ENCODE results near the gene ACTR6.
"Not testable (repeated sequence)": the region's sequence is repeated elsewhere in the genome, so short reads cannot be mapped to it uniquely, and the experiment has no call there.

ACTR6 gene

GRCh38 chr12:100221523-100221922 lies 20.9 kb downstream of the ACTR6 start:
- TF ChIP-seq GATA1 (IDR thresholded peaks at IDR 0.05; ENCODE audit: low read depth, low read length) (no peak), POLR2A (IDR thresholded peaks at IDR 0.05; ENCODE audit: low read length) (no peak)
- no peak for DNase-seq

- not testable (repeated sequence) for DNase-seq
These were observed 21.6 kb downstream of the ACTR6 start for GRCh38 chr12:100222173-100222572.

GRCh38 chr12:100225491-100225890 lies 24.9 kb downstream of the ACTR6 start:
- TF ChIP-seq POLR2A (IDR thresholded peaks at IDR 0.05; ENCODE audit: low read length) (no peak), GATA1 (IDR thresholded peaks at IDR 0.05; ENCODE audit: low read depth, low read length) (no peak)
- DNase-seq, result no peak

- TF ChIP-seq GATA1 (IDR thresholded peaks at IDR 0.05; ENCODE audit: low read depth, low read length) (no peak), POLR2A (IDR thresholded peaks at IDR 0.05; ENCODE audit: low read length) (no peak)
- peak; percentile 7 to 27 for DNase-seq
These were observed 28.5 kb downstream of the ACTR6 start for GRCh38 chr12:100229036-100229635.

- no peak for TF ChIP-seq POLR2A (IDR thresholded peaks at IDR 0.05; ENCODE audit: low read length)
- DNase-seq, result no peak
These were observed 29.3 kb downstream of the ACTR6 start for GRCh38 chr12:100229876-100230275.

GRCh38 chr12:100231873-100232272 lies 31.3 kb downstream of the ACTR6 start:
- DNase-seq, result not testable (repeated sequence)

GRCh38 chr12:100234166-100234565 lies 33.6 kb downstream of the ACTR6 start:
- no peak for TF ChIP-seq GATA1 (IDR thresholded peaks at IDR 0.05; ENCODE audit: low read depth, low read length)
- no peak for DNase-seq

GRCh38 chr12:100234591-100235304 lies 34.1 kb downstream of the ACTR6 start:
- TF ChIP-seq POLR2A (IDR thresholded peaks at IDR 0.05; ENCODE audit: low read length) (no peak), GATA1 (IDR thresholded peaks at IDR 0.05; ENCODE audit: low read depth, low read length) (no peak)
- peak; percentile 48 to 67 for DNase-seq

- no peak for DNase-seq
- no peak for TF ChIP-seq POLR2A (IDR thresholded peaks at IDR 0.05; ENCODE audit: low read length)
- no peak for TF ChIP-seq GATA1 (IDR thresholded peaks at IDR 0.05; ENCODE audit: low read depth, low read length)
These were observed 38.2 kb downstream of the ACTR6 start for GRCh38 chr12:100238801-100239200.

- no peak for DNase-seq
- TF ChIP-seq GATA1 (IDR thresholded peaks at IDR 0.05; ENCODE audit: low read depth, low read length), result no peak
- TF ChIP-seq POLR2A (IDR thresholded peaks at IDR 0.05; ENCODE audit: low read length), result no peak
These were observed 39.0 kb downstream of the ACTR6 start for GRCh38 chr12:100239589-100239988.

- TF ChIP-seq GATA1 (IDR thresholded peaks at IDR 0.05; ENCODE audit: low read depth, low read length), result no peak
- TF ChIP-seq POLR2A (IDR thresholded peaks at IDR 0.05; ENCODE audit: low read length), result no peak
- DNase-seq, result no peak
These were observed 42.5 kb downstream of the ACTR6 start for GRCh38 chr12:100243137-100243536.

GRCh38 chr12:100247765-100248164 lies 47.1 kb downstream of the ACTR6 start:
- no peak for DNase-seq
- TF ChIP-seq POLR2A (IDR thresholded peaks at IDR 0.05; ENCODE audit: low read length) (no peak), GATA1 (IDR thresholded peaks at IDR 0.05; ENCODE audit: low read depth, low read length) (no peak)

GRCh38 chr12:100248886-100249285 lies 48.3 kb downstream of the ACTR6 start:
- TF ChIP-seq GATA1 (IDR thresholded peaks at IDR 0.05; ENCODE audit: low read depth, low read length) (no peak), POLR2A (IDR thresholded peaks at IDR 0.05; ENCODE audit: low read length) (no peak)

GRCh38 chr12:100249941-100250340 lies 49.3 kb downstream of the ACTR6 start:
- no peak for DNase-seq

More at GRCh38 chr12:100248886-100249285, 48.3 kb downstream of the ACTR6 start:
- no peak for DNase-seq

GRCh38 chr12:100251917-100252316 lies 51.3 kb downstream of the ACTR6 start:
- DNase-seq, result no peak

More at GRCh38 chr12:100249941-100250340, 49.3 kb downstream of the ACTR6 start:
- TF ChIP-seq POLR2A (IDR thresholded peaks at IDR 0.05; ENCODE audit: low read length), result no peak
- no peak for TF ChIP-seq GATA1 (IDR thresholded peaks at IDR 0.05; ENCODE audit: low read depth, low read length)

More at GRCh38 chr12:100251917-100252316, 51.3 kb downstream of the ACTR6 start:
- TF ChIP-seq GATA1 (IDR thresholded peaks at IDR 0.05; ENCODE audit: low read depth, low read length) (no peak), POLR2A (IDR thresholded peaks at IDR 0.05; ENCODE audit: low read length) (no peak)
